ENCODE measurements around the gene KLHL33. TPM values are rescaled to one million over a fixed set of nuclear protein-coding genes. Genes with fewer than 3 reads are reported as not detected.

Gene KLHL33
- total and polyA plus RNA-seq, 2 experiments from 2014 or later: 0.05 TPM; not detected in 1

Small RNAs within 50 kb of the gene (small RNA-seq; reads per million reads assigned to genes)
- 0.22 reads per million for gene RNA5SP382

Other genes with a start within 250 kb of the KLHL33 start
- gene OR11G2, start 245.3 kb downstream of the KLHL33 start, total RNA-seq: not detected in 2 replicates
- gene OR11G2, start 245.3 kb downstream of the KLHL33 start, polyA plus RNA-seq: not detected in 2 replicates
- gene OR11H6, start 212.5 kb downstream of the KLHL33 start, total RNA-seq: not detected in 2 replicates
- not detected in 2 replicates for gene OR11H6, start 212.5 kb downstream of the KLHL33 start, polyA plus RNA-seq
- gene OR11H7, start 207.2 kb downstream of the KLHL33 start, total RNA-seq: not detected in 2 replicates
- gene OR11H7, start 207.2 kb downstream of the KLHL33 start, polyA plus RNA-seq: not detected in 2 replicates
- not detected in 2 replicates for gene OR11H4, start 196.9 kb downstream of the KLHL33 start, total RNA-seq
- not detected in 2 replicates for gene OR11H4, start 196.9 kb downstream of the KLHL33 start, polyA plus RNA-seq
- 10.8 and 11.2 TPM in 2 replicates for gene TTC5, start 130.2 kb downstream of the KLHL33 start, total RNA-seq
- 13.0 and 17.4 TPM in 2 replicates for gene TTC5, start 130.2 kb downstream of the KLHL33 start, polyA plus RNA-seq
- gene CCNB1IP1, start 102.9 kb downstream of the KLHL33 start, total RNA-seq: 84.8 and 88.5 TPM in 2 replicates
- 21.0 and 21.3 TPM in 2 replicates for gene CCNB1IP1, start 102.9 kb downstream of the KLHL33 start, polyA plus RNA-seq
- 9.8 and 13.9 TPM in 2 replicates for gene PARP2, start 92.5 kb downstream of the KLHL33 start, total RNA-seq
- 23.4 and 28.5 TPM in 2 replicates for gene PARP2, start 92.5 kb downstream of the KLHL33 start, polyA plus RNA-seq
- 24.4 and 29.4 TPM in 2 replicates for gene TEP1, start 22.7 kb downstream of the KLHL33 start, total RNA-seq
- gene TEP1, start 22.7 kb downstream of the KLHL33 start, polyA plus RNA-seq: 10.7 and 12.0 TPM in 2 replicates
- 51.6 and 60.1 TPM in 2 replicates for gene OSGEP, start 18.6 kb upstream of the KLHL33 start, total RNA-seq
- 36.2 and 41.3 TPM in 2 replicates for gene OSGEP, start 18.6 kb upstream of the KLHL33 start, polyA plus RNA-seq
- gene APEX1, start 19.1 kb upstream of the KLHL33 start, total RNA-seq: 56.5 and 84.2 TPM in 2 replicates
- gene APEX1, start 19.1 kb upstream of the KLHL33 start, polyA plus RNA-seq: 147 and 148 TPM in 2 replicates
- gene PIP4P1, start 25.3 kb upstream of the KLHL33 start, total RNA-seq: 40.1 and 48.2 TPM in 2 replicates
- gene PIP4P1, start 25.3 kb upstream of the KLHL33 start, polyA plus RNA-seq: 85.0 and 85.9 TPM in 2 replicates
- 69.2 and 81.2 TPM in 2 replicates for gene PNP, start 33.2 kb upstream of the KLHL33 start, total RNA-seq
- 51.0 and 60.4 TPM in 2 replicates for gene PNP, start 33.2 kb upstream of the KLHL33 start, polyA plus RNA-seq
- not detected in 2 replicates for gene RNASE10, start 69.4 kb upstream of the KLHL33 start, total RNA-seq
- gene RNASE10, start 69.4 kb upstream of the KLHL33 start, polyA plus RNA-seq: 0.54 and 1.00 TPM in 2 replicates
- gene RNASE9, start 124.9 kb upstream of the KLHL33 start, total RNA-seq: not detected in 2 replicates
- not detected in 2 replicates for gene RNASE9, start 124.9 kb upstream of the KLHL33 start, polyA plus RNA-seq
- gene RNASE11, start 151.8 kb upstream of the KLHL33 start, total RNA-seq: not detected in 2 replicates
- not detected in 2 replicates for gene RNASE11, start 151.8 kb upstream of the KLHL33 start, polyA plus RNA-seq
- gene RNASE12, start 155.2 kb upstream of the KLHL33 start, total RNA-seq: not detected in 2 replicates
- gene RNASE12, start 155.2 kb upstream of the KLHL33 start, polyA plus RNA-seq: not detected in 2 replicates
- gene OR6S1, start 205.5 kb upstream of the KLHL33 start, total RNA-seq: not detected in 2 replicates
- gene OR6S1, start 205.5 kb upstream of the KLHL33 start, polyA plus RNA-seq: not detected in 2 replicates
- gene RNASE4, start 248.4 kb upstream of the KLHL33 start, total RNA-seq: 76.8 and 96.2 TPM in 2 replicates
- gene RNASE4, start 248.4 kb upstream of the KLHL33 start, polyA plus RNA-seq: 31.1 and 44.5 TPM in 2 replicates

Measured in hepatocyte (in vitro differentiated cells).